ENCODE measurements around the gene SSR4.

The SSR4 gene

DNA sequence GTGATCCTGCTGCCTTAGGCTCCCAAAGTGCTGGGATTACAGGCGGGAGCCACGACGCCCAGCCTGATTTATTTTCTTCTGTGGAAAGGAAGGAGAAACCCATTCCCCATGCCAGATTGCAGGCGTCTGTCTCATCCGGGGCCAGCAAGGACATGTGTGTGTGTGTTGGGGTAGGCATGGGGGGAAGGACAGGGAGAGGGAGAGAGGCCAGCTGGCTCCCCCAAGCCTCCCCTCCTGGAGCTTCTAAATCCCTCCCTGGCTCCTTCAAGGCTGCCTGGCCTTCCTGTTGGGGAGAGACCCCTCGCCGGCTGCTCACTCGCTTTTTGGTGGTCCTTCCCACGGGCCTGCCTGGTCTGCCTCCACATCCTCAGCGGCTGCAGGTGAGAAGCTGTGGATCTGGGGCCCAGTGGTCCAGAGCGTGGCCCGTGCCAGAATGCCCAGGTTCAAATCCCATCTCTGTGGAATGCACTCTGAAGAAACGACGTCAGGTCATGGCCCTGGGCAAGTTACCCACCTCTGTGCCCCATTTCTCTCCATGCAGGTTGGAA is 31.8 kb upstream of the SSR4 start:
- no peak for DNase-seq (ENCODE audit: extremely low read depth, low read depth)
- TF ChIP-seq, protein P1, sequence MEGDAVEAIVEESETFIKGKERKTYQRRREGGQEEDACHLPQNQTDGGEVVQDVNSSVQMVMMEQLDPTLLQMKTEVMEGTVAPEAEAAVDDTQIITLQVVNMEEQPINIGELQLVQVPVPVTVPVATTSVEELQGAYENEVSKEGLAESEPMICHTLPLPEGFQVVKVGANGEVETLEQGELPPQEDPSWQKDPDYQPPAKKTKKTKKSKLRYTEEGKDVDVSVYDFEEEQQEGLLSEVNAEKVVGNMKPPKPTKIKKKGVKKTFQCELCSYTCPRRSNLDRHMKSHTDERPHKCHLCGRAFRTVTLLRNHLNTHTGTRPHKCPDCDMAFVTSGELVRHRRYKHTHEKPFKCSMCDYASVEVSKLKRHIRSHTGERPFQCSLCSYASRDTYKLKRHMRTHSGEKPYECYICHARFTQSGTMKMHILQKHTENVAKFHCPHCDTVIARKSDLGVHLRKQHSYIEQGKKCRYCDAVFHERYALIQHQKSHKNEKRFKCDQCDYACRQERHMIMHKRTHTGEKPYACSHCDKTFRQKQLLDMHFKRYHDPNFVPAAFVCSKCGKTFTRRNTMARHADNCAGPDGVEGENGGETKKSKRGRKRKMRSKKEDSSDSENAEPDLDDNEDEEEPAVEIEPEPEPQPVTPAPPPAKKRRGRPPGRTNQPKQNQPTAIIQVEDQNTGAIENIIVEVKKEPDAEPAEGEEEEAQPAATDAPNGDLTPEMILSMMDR (IDR thresholded peaks at IDR 0.05; ENCODE audit: low read depth, low read length) = no peak

DNA sequence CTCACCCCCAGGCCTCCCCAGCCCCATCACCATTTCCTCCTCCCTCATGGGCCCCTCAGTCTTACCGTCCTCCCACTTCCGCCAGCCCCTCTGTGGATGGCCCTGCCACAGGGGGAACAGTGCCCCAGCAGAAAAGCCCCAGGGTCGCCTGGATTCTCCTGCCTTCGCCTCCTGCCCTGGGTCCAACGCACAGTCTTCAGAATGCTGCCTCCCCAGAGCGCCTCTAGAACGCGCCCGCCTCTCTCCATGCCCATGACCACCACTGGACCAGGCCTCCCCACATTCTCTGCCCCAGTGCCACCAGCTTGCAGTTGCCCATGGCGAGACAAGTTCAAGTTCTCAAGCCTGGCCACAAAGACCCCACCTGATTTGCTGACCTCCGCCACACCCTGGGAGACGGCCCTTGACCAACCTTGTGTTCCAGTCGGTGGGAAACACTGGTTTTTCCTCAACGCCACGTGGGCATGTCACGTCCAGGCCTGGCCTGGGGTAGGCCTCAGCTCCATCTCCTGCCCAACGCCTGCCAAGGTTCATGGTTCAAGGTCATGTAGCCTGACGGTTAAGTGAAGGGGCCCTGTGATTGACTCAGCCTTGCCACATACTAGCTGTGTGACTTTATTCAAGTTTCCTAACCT is 31.1 kb upstream of the SSR4 start:
- DNase-seq (ENCODE audit: extremely low read depth, low read depth) = no peak
- TF ChIP-seq, protein P1 (IDR thresholded peaks at IDR 0.05; ENCODE audit: low read depth, low read length) = no peak

DNA sequence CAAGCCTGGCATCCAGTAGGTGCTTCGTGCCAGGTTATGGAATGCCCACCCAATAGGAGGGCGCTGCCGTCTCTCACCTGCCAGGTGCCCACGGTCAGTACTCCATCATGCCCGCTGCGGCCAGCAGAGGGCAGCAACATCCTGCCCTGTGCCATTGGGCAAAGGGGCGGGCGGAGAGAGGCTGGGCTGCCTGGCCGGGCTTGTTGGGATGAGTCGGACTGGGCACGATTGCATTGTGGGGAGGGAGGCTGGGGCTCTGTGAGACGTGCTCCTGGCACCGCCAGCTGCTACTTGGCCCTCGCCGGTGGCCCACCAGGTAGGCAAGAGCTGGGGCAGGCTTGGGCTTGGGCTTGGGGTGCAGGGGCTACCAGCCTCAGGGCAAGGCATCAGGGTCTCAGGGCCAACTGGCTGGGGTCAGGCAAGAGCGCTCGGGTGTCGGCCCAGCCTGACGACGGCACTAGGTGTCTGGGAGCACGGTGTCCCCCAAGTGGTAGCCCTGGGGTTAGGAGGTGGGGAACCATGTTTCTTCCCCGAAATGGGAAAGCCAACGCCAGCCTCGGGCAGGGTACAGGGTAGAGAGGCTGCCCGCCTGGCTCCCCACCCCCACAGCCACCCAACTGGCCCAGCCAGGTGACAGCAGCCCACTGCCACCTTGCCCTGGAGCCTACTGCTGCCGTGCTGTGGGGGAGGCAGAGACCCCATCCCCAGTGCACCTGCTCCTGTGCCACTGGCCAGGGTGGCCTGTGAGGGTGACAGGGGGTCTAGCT is 30.3 kb upstream of the SSR4 start, which contains the start of gene PLXNB3:
TSS of gene PLXNB3 (plus strand) at position 261 of the 767 bp plus-strand sequence. CDS start 1,287 bp downstream, outside the sequence.
- TF ChIP-seq, protein P1 (IDR thresholded peaks at IDR 0.05; ENCODE audit: low read depth, low read length) = peak; percentile 79

DNA sequence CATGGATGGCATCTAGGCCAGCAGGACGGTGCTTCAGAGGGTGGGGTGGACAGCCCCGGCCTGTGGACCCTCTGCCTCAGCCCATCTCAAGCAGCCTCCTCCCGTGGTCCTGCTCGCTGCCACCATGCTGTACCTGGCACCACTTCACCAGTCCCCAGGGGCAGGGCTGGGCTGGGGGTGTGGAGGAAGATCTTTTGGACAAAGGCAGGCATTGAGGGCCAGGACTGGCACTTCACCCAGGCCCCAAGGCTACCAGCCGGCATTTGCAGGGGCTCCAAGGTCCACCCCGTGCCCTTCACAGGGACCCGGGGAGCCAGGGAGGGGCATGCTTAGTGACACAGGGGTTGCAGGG is 29.7 kb upstream of the SSR4 start:
- DNase-seq (ENCODE audit: extremely low read depth, low read depth) = no peak
- TF ChIP-seq, protein P1 (IDR thresholded peaks at IDR 0.05; ENCODE audit: low read depth, low read length) = no peak

More for the DNA sequence above, 30.3 kb upstream of the SSR4 start, which contains the start of gene PLXNB3:
- DNase-seq (ENCODE audit: extremely low read depth, low read depth) = peak; percentile 30

DNA sequence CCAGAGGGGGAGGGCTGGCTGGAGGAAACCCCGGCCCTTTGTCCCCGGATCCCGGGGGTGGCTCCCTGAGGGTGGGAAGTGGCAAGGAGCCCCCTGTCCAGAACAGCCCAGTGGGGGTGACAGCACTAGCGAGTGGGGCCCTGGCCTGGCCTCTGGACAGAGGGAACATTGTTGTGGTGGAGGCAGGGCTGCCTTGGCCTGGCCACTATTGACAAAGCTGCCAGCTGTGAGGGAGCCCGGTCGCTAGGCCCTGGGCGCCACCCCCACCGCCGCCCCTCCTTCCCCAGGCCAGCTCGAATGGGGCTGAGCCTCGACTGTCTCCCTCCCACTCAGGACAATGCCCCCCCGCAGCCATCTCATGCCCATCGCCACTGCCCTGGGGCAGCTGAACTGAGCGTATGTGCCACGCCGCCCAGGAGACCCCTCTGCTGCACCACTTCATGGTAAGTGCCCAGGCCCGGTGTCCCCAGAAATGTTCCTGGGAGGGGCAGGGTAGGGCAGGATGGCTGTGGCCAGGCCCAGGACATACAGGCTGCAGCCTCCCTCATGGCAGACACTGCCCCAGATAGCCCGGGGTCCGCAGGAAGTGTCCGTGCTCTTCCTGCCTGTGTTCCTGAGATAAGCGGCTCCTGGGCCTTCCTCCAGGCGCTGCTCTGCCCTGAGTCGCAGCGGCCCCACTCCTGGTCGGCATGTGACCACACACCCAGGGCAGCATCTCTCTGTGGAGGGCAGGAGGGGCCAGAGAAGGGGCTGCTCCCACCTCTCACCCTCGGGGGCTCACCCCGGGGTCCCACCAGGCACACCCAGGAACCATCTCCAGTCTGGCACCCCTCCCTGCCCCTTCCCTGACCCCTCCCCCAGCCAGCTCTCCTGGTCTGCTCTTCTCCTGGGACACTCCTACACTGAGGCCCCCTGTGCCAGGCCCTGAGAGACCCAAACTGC is 29.1 kb upstream of the SSR4 start:
- TF ChIP-seq, protein P1 (IDR thresholded peaks at IDR 0.05; ENCODE audit: low read depth, low read length) = no peak
- DNase-seq (ENCODE audit: extremely low read depth, low read depth) = no peak

DNA sequence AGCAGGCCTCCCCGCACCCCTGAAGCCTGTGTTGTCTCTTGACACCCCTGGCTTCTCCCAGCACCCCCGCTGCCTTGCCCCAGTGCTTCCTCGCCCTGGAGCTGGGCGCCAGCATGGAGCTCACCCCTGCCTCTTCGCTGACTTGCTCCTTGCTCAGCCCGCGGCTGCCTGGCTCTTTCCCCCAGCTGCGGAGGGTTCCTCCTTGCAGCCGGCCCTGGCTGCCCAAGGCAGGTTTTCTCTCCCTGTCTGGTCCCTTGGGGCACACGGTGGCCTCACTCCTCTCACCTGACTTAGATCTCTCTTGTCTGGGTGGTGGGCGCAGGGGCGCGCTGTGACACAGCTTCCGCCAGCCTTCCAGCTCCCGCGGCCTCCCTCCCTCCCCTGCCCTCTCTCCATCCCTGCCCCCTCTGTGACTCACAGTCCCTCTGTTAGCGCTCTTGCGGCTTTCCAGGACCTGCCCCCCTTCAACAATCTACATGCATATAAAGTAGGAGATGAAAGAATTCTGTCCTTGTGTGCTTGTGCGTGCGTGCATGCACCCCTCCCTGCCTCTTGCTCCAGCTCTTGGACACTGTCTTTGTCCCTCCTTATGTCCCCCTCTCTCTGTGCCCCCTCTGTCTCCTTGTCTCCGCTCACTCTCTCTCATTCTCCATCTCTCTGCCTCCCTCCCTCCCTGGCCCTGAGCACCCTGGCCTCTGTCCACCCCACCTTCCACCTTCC is 28.2 kb upstream of the SSR4 start:
- TF ChIP-seq, protein P1 (IDR thresholded peaks at IDR 0.05; ENCODE audit: low read depth, low read length) = no peak
- peak; percentile 15 for DNase-seq (ENCODE audit: extremely low read depth, low read depth)

Measured in AG09319 (cell line).